Activated CD8-positive, alpha-beta memory T cell treated with anti-CD3 and anti-CD28 coated beads for 1 hour (primary cell): Measurements from ENCODE around the gene PTPRE.

Source experiments
- DNase-seq, 2 donors: peaks; one replicate each; pipeline ENCODE4 v3.0.0-alpha.2; 2020; ENCODE audit warnings: low read depth in 1 of 2; ENCODE audit errors: extremely low read depth in 1 of 2

The PTPRE gene

DNA sequence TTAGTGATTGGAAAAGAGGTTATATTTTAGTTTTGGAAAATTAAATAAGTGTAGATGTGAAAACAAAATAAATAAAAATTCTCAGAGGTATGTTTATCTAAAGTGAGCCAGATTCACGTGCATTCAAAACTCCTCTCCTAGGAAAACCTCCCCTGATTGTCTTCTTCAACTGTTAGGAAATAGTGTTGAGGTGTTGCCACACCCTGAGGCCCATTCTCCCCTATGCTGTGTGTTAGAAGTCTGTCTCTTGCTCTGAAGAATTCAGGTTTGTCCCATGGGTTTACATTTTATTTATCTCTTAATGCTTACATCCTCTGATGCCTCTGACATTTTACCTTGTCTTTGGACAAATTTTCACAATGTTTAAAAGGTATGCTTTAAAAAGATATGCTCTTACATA, 40.3 kb downstream of the PTPRE start:
- no peak for DNase-seq

DNA sequence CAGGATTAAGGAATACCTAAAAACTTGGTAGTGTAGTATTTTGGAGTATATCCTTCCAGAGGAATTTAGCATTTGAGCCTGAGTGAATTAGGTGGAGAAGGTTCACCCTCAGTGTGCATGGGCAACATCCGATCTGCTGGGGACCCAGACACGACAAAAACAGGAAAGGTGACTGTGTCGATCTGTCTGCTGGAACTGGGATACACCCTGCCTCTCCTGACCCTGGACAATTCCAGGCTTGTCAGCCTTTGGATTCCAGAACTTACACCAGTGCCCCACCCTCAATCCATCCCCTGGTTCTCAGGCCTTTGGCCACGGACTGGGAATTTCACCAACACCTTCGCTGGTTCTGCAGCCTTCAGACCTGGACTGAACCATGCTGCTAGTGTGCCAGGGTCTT, 41.9 kb downstream of the PTPRE start:
- DNase-seq, result no peak

DNA sequence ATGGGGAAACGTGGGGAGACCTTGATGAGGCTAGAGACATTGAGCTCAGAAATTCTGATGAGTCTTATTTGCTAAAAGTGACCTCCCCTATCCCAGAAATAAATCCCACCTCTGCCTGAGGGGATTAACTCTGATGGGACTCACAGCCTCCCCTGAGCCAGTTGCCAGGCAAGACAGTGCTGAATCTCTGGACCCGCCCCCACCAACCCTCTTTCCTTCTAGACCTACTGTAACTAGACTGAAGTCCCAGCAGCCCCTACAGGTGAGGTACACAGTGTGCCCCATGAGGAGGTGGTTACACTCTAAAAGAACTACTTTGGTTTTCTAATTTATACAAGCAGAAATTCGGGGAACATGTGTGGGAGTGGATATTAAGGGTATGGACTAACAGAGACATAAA, 42.9 kb downstream of the PTPRE start:
- no peak for DNase-seq

DNA sequence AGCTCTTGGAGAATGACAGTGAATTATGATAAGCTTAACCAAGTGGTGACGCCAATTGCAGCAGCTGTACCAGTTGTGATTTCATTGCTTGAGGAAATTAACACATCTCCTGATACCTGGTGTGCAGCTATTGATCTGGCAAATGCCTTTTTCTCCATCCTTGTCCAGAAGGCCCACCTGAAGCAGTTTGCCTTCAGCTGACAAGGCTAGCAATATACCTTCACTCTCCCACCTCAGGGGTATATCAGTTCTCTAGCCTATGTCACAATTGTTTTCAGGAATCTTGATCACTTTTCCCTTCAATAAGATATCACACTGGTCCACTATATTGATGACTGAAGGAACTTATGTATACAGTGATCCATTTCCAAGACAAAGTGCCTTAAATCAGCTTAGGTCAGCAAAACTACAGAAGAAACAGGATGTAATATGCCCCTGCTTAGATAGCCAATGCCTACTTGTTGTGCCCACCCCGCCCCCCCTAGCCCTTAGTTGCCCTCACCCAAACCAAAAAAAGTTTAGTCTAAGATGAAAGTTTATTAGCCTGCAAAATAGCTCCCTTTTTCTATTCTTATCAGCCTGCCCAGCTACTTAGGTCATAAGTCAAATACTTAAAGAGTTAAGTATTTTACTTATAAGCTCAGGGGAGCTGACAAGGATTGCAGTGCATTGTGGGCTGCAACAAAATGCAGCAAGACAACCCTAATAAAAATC, 45.1 kb downstream of the PTPRE start:
- no peak for DNase-seq

DNA sequence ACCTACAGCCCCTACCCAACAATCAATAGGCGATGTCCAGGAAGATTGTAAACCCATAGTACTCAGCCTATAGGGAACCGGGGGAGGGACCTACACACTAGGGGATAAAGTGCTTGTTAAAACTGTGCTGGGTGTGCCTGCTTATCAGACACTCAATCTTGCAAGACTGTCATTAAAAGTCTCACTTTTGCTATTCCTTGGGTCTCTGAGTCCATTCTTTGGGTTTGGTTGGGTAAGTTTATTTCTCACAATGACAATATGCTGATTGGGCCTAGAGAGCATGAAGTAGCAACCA, 45.6 kb downstream of the PTPRE start:
- DNase-seq, result no peak

DNA sequence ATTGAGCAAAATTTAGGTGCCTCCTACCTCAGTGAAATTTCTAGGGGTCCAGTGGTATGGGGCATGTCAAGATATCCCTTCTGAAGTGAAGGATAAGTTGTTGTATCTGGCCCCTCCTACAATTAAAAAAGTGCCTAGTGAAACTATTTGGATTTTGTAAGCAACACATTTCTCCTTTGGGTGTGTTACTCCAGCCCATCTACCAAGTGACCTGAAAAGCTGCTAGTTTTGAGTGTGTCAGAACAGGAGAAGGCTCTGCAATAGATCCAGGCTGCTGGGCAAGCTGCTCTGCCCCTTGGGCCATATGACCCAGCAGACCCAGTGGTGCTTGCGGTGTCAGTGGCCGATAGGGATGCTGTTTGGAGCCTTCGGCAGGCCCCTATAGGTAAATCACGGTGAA, 46.0 kb downstream of the PTPRE start:
- no peak for DNase-seq

DNA sequence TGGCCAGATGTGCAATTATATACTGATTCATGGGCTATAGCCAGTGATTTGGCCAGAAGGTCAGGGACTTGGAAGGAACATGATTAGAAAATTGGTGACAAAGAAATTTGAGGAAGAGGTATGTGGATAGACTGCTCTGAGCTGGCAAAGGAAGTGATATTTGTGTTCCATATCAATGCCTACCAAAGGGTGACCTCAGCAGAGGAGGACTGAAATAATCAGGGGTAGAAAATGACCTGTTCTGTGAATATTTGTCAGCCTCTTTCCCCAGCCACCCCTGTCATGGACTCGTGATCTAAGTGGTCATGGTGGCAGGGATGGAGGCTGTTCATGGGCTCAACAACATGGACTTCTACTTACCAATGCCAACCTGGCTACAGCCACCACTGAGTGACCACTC, 47.0 kb downstream of the PTPRE start:
- DNase-seq, result no peak

DNA sequence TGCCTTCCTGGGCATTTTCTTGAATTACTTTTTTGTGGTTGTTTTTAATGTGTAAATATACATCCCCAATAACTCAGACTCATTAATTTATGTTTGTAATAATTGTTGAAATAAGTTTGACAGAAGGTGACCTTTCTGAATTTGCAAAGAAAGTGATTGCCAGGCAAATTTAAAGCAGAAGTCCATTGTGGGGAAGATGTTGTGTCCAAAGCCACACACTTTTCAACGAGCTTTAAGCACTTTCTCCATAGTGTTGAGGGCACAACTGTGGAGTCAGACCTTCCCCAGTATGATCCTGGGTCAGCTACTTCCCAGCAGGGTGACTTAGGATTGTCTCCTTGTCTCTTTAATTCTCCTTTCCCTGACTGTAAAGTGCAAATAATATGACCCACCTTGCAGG, 52.5 kb downstream of the PTPRE start:
- no peak for DNase-seq

DNA sequence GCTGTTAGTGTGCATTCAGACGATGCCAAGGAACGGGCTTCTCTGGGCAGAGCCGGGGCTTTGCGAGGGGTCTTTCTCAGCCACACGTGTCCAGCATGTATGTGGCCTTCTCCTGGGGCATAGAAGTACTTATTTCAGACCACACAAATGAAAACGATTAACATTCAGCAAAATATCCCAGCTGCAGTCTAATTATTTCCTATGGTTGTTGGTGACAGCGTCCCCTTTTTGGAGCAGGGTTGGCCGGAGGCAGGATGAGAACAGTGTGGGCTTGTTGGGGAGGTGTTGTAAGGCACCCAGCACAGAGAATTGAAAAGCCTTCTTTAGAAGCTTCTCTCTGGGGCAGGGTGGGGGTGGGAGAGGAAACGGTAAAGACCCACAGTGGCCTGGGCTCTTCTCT, 54.2 kb downstream of the PTPRE start:
- no peak for DNase-seq

DNA sequence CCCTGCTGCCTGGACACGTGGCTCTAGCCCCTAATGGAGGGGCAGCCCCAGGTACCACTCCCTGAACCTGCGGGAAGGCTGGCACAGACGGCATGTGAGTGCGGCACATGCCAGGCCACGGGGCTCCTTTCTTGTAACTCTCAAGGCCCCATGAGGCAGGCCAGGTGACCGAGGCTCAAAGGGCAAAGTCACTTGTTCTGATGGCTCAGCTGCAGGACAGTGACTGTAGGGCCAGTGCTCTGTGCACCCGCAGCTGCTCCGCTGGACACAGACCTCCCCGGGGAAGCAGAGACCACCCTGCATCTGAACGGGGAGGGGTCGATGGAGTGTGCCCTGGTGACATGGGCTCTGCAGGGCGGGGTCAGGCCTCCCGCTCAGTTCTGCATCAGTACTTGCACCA, 55.3 kb downstream of the PTPRE start:
- no peak for DNase-seq

DNA sequence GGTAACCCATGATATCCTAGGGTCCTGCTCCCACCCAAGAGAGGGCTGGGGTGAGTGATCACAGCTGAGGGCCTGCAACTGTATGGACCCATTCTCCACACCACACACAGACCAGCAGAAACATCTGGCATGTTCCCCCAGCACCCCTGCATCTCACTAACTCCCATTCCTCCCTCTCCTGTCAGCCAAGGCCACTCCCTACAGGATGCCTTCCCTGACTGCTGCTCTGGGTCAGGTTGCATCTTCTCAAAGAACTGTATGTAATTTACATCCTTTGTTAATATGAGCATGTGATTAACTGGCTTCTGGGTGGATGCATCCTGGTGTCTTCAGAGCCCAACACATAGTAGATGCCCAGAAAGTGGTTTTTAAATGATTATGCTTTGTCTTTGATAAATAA, 56.2 kb downstream of the PTPRE start:
- no peak for DNase-seq

DNA sequence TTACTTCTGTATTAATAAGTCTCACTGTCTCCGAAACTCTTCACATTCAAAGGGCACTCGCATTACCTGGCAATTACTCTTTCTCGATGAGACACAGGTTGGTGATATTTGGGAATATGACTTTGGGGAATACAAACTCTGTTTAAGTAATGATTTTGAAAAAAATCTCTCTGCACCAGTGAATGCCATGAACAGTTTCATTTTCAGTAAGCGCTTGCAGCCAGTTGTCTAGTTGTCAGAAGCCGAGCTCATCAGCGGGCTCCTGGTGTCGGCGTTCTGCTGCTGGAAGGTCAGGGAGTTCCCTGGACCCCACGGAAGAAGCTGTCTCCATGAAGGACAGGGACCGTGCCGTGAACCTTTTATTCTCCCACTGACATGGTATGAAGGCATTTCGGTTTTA, 57.7 kb downstream of the PTPRE start:
- DNase-seq, result no peak

DNA sequence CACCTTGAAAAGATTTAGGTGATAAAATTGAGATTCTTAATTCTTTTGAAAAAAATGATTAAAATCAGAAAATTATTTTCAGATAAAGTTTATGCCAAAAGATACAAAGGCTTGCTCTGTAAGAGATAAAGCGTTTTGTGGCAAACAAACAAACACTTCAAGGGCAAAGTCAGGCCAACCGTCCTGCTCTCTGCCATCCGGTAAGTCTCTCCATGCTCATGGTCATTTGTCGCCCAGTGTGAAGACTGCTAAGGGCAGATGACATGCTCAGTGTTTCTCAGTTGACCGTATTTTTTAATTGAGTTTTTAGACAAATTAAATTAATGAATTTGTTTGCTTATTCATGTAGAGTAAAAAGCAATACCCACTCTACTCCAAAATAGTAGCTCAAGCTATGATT, 60.0 kb downstream of the PTPRE start:
- DNase-seq, result no peak

DNA sequence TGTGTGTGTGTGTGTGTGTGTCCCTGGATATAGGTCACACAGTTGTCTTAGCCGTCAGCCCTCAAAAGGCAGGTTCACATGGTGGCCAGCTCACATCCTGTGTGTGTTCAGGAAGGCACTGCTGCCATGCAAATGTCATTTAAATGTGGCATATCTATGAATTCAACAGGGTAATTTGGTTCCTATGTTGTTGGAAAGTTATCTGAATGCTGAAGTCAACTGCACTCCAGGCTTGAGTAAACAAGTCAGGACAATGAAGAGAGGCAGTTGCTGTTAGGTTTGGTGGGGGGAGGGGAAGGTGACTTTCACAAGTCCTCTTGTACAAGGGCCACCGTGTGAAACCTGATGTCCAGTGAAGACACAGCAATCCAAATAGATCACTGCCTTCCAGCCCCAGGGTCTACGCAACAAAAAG, 61.1 kb downstream of the PTPRE start:
- DNase-seq, result no peak

DNA sequence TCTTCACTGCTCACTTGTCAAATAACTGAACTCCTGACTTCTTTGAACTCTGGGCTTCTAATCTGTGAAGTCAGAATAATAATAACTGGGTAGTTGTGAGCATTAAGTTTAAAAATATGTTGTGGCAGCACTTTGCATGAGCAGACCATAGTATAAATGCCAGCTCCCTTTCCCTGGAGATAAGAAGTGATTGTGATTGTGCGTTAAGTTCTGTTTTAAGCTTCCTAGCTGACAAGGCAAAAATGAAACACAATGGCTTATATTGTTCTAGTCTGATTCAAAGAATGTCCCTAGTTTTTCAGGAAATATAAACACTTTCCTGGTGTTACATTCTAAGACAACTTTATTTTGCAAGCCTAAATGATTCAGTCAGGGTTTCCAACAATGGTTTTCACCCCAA, 61.8 kb downstream of the PTPRE start:
- DNase-seq, result no peak

DNA sequence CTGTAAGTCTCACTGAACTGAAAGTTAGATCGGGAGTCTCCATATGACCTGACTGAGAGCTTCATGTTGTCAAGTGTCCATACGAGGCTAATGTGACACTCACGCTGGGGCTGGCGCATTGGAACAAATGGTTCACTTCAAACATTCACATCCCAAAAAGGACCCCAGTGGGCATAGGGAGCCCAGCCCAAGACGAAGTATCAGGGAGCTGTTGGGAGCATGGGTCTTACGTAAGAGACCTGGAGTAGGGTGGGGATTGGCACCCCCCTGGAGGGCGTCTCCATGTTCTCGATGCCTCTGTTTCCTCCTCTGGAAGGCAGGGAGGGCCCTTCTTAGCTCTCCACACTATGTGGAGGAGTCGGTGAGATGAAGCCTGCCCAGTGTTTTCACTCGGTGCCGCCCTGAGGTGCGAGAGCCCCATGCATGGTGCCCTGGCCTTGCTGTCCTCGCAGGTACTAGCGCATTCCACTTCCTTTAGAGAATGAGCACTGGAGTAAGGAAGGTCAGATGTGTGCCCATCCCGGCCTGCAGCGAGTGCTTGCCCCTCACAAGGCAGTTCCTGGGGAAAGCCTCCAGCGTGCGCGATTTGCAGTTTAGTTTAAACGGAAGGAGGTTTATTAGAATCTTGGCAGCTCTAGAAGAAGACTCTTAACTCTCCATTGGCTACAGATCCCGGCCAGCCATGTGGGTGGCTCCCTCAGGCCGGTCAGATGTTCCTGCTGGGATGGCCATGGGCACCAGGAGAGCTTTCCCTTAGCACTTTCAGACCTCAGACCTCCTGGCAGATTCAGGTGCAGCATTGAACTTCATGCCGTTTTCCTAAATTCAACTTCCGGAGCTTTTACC, 64.4 kb downstream of the PTPRE start:
- DNase-seq, result no peak

DNA sequence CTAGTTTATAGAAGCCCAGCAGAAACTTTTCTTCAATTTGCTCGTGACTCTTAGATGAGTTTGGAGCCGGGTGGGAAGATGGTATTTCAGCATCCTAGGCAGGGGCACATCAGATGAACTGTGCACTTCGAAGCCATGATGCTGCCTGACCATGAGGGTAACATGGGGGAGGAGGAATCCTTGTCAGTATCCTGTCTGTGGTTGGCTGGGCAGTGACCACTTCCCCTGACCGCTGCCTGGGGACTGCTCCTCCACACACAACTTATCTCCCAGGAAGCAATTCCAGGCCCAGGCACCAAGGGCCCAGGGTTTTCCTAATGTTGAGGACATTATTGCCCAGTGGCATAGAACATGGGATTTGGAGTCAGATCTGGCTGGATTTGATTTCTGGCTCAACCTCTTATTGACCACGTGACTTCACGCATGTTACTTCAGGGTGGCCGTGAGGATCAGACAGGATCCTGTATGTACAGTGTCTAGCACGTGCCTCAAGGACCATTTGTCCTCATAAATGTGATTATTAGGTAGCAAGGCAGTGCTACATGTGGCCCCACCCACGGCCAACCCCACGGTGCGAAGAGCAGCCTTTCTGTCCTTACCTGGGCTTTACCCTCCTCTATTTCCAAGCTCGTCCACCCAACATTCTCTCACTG, 65.2 kb downstream of the PTPRE start:
- no peak for DNase-seq

DNA sequence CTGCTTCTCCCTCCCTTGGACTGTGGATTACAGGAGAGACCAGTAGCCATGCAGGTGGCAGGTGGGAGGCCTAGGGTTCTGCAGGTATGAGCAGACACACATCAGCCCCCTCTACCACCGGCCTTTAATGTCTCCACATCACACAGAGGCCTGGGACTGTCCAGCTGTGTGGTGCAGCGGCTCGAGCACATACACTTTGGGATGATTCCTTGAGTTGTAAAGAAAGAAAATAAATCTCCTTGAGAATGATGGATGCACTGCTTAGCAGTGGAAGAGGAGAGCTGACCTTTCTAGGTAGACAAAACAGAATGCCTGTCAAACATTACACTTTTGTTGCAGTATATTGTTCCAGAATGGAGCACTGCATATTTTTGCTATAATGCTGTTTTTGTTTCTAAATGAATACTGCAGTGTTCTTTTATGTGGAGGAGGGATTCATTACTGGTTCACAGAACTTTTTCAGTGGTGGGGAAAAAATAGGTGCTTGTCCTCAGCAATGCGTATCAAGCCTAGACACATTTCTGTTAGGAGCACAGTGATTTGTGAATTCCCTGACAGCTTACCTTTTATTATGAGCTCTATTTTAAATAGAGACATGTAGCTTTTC, 66.0 kb downstream of the PTPRE start:
- no peak for DNase-seq

DNA sequence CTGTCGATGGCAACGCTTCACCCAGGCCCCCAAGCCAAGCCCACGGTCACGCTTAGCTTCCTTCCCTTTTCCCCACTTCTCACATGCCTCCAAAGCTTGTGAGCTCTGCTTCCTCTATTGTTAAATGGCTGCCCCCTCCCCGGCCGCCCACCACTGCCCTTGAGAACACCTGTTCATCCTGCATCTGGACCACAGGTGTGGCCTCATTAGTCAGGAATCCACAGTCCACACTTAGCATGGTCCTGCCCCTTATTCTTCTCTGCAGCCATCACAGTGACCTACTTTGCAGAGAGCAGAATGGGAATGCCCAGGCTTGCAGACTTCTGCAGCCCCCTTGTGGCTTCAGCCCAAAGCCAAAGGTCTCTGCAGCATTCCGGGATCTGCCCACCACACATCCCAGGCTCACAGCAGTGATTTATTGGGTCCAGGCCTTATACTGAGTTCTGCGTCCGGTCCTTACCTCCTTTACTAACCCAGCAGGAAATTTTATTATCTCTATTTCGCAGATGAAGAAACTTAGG, 66.9 kb downstream of the PTPRE start:
- DNase-seq, result no peak

DNA sequence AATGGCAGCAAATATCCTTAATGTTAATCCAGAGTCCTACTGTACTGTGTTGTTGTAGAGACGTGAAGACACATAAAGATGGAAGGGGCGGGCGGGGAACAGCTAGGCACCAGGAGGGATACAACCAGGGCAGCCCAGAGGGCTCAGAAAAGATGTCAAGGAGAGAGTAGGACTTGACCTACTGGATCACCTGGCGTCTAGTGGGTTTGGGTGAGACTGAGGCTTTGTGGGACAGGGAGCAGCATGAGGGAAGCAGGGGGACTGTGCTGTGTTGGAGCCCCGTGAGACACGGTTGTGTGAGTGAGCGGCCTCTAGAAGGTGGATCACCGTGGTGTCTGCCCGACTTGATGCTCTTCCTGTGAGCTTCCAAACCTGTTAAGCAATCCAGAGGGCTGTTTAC, 68.0 kb downstream of the PTPRE start:
- DNase-seq, result no peak

DNA sequence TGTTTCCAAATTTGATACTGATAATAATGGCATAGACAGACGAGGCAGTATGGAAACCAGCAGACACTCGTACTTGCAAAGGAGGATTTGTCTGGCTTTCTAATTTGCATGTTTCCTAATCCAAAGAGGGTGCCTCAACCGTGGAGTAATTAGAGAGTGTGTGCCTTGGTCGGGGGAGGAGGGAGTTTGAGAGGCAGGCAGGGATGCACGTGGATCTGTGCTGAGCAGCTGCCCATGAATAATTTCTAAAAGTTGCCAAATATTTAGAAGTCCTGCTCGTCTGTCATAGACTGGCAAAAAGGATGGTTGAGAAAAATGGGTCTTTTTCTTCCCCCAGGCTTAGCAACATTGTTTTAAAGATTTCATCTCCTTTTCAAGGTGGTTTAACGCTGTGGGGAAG, 69.4 kb downstream of the PTPRE start:
- no peak for DNase-seq
